Coronary artery (tissue), 2 donors: ENCODE results near the gene LRFN4.

Source experiments
- DNase-seq: peaks from one replicate; pipeline ENCODE4 v3.0.0-alpha.2; 2017; ENCODE audit warnings: low spot score
- H3K27ac ChIP-seq, 2 donors: fragments of 200-600 bp; sonication (generic); one replicate each; pipeline ENCODE4 v1.5.1; 2016 to 2019
- H3K4me3 ChIP-seq: fragments of 200-600 bp; sonication (generic); 2 replicates; pipeline ENCODE4 v1.5.1; 2016; ENCODE audit warnings: mild to moderate bottlenecking, moderate library complexity
- CTCF ChIP-seq: fragments of 200-600 bp; sonication (generic); IDR thresholded peaks from one replicate; pipeline ENCODE4 v1.5.1; 2019; ENCODE audit warnings: antibody characterized with exemption

Gene LRFN4

DNA sequence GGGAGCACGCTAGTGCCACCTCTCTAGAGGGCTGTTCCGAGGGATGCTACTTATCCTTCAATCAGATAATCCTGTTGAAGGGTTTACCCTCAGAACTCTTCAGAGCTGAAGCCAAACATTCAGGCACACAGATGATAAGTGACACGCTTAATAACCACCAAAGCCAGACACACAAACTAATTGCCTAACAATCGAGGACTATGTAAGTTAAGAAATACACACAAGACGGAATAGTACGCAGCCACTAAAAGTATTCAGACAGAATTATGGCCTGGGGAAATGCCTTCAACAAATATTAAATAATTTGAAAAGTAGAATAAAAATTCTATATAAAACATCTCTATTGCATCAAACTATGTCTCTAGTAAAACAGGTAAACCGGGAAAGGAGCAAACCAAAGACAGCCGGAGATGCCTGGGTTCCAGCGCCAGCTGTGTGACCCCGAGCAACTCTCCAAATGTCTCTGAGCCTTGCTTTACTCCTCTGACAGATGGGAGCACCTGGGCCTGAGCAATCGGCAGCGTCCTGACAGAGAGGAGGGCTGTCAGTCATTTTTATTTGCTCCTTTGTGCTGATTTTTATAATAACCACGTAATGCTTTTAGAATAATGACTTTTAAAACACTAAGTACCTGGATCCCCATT lies 11.3 kb downstream of the LRFN4 start:
- no peak for TF ChIP-seq CTCF
- no peak for DNase-seq
- H3K27ac ChIP-seq: no peak overlapping the region
- H3K4me3 ChIP-seq: no peak overlapping the region

GRCh38 chr11:66868726-66869566 lies 12.1 kb downstream of the LRFN4 start:
- no peak for TF ChIP-seq CTCF
- DNase-seq: no peak
- H3K4me3 ChIP-seq: no peak overlapping the region
- H3K27ac ChIP-seq: no peak overlapping the region

DNA sequence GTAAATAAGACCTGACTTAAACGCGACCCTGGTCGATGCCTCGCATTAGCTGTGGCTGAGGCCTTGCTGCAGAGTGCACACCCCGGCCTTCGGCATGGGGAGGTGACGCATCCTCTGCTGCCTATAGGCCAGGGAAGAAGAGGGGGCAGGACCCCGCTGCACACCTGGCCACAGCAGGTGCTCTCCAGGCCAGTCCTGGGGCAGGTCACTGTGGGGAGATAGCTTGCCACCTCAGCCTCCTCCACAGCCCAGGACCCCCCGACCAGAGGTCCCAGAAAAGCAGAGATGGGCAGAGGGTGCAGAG lies 12.7 kb downstream of the LRFN4 start:
- no peak for DNase-seq
- TF ChIP-seq CTCF: no peak
- Histone ChIP-seq H3K4me3 (no peak overlapping the region), H3K27ac (no peak overlapping the region)

GRCh38 chr11:66870131-66870530 lies 13.3 kb downstream of the LRFN4 start:
- DNase-seq: no peak
- TF ChIP-seq CTCF: no peak

DNA sequence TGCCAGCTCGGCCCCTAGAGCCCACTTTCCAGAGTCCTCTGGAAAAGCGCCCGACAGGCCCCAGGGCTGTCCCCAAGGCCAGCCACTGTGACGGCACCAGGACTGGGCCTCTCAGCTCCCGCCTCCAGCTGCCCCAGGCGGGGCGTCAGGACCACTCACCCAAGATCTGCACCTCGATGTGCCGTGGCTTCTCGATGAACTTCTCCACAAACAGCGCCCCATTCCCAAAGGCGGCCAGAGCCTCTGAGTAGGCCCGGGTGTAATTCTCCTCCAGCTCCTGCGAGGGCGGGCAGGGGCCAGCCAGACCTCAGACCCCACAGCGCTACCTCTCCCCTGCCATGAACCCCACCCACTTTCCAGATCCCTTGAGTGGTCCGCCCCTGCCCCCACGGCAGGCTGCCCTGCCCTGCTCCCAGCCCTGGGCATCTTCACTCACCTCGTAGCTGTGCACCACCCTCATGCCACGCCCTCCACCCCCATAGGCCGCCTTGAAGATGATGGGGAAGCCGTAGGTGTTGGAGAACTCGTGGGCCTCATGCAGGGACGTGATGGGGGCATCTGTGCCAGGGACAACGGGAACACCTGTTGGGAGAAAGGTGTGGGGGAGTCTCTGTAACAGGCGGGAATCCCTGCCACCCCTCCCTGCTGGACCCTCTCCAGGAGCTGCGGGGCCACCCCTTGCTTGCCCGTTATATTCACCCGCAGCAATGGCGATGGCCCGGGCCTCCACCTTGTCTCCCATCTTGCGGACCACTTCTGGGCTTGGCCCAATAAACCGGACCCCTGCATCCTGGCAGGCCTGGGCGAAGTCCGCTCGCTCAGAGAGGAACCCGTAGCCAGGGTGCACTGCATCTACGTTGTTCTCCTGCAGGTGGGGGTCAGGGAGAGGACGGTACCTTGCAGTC lies 14.0 kb downstream of the LRFN4 start:
- Histone ChIP-seq H3K4me3 (no peak overlapping the region), H3K27ac (no peak overlapping the region)
- TF ChIP-seq CTCF: no peak
- no peak for DNase-seq

More at GRCh38 chr11:66870131-66870530, 13.3 kb downstream of the LRFN4 start:
- H3K27ac ChIP-seq: no peak overlapping the region
- no peak overlapping the region for H3K4me3 ChIP-seq

- no peak overlapping the region for H3K4me3 ChIP-seq
- H3K27ac ChIP-seq: no peak overlapping the region
- TF ChIP-seq CTCF: no peak
- no peak for DNase-seq
Measured at GRCh38 chr11:66871521-66871901, 14.6 kb downstream of the LRFN4 start.
